Stimulated activated CD4-positive, alpha-beta T cell treated with anti-CD3 and anti-CD28 coated beads, Interleukin-1b, Interleukin-23, amount 100 ng/mL, for 4 hours (primary cell): ENCODE data around the gene SERPINB8.

Experiments used
- DNase-seq, 2 donors: peaks; one replicate each; pipeline ENCODE4 v3.0.0-alpha.2; 2020; ENCODE audit warnings: low read depth in 2 of 2

Gene SERPINB8

DNA sequence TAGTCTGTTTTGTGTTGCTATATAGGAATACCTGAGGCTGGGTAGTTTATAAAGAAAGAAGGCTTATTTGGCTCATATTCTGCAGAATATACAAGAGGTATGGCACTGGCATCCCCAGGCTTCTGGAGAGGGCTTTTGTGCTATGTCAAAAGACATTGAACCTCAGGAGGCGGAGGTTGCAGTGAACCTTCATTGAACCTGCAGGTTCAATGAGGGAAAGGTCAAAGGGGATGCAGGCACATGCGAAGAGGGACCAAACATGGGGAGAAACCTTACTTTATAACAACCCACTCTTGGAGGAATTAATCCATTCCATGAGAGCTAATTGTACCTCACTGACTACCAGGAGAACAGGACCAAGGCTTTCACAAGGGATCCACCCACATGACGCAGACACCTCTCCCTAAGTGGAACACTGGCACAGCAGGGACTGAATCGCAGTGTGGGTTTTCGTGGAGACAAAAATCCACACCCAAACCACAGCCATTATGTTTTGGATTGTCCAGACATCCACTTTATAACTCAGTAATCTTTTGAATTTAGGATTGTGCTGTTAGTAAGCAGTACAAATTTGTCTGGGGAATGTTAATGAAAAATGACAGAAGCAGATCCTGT, 4.1 kb upstream of the SERPINB8 start:
- no peak for DNase-seq

DNA sequence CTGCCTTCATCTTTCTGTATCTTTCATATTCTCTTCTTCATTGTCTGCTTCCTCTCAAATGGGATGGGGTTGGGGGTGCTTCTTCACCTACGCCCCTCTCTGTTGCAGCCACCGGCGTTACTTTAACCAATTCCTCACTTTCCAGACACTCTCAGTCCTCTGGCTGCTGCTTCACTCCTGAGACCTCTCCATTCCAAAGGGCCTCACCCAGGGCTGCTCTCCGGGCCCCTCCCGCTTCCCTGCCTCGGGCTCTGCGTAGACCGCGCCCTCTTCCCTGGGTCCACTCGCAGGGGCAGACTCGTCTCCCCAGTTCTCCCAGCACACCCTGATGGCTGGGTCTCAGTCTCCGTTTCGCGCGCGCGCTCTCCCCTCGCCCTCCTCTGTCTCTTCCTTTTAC, 926 bp downstream of the SERPINB8 start:
- DNase-seq: no peak

DNA sequence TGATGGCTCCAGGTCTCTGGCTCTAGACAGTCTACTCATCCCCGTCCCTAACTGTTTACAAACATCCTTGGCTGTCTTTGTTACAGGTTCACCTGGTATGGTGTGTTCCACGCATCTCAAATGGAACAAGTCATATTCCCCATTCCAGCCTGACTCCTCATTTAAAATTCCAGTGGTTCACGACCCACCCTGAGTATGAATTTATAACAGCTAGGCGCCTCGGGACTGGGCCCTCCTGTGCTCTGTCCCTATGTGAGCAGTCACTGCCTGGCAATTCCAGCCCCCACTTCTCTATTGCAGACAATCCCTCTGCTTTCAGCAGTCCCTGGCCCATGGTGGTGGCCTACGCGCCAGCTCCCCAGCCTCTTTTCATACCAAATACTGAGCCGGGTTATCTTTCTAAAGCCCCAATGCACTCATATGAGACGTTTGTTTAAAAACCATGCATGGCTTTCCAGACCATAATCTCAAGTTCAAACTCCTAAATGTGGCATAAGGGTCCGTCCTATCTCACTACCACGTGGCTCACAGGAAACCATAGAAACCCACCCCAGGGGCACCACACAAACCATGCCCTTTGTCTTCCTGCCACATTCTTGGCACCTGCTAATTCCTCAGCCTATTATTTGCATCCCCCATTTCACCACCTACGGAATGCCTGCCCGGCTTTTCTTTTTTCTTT, 1.6 kb downstream of the SERPINB8 start:
- no peak for DNase-seq

DNA sequence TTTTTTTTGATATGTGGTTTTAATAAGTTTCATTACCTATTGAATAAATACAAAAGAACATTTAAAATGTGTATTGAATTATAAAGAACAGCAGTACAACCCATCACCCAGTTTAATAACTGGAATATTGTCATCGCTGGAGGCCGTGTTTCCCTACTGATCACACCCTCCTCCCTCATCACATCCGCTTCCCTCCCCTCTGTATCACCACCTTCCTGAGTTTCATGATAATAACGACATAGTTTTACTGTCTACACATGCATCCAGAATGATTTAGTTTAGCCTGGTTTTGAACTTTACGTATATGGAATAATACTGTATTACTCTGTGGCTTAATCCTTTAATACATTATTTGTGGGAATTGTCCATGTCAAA, 2.1 kb downstream of the SERPINB8 start:
- DNase-seq: no peak

DNA sequence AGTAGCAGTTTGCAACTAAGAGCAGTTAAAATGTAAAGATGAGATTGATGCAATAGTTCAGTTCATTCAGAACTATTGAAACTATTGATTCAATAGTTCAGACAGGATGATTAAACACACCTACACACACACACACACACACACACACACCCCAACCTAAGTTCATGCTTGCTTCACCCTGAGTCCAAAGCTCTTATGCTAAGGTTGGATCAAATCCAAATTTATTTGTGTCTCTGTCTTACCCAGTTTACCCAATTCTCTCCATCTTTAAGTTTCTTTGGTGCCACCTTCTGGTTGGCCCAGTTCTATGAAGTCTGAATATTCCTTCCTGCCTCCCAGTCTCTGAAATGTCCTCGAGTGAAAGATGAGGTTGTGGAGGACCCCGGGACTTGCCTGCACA, 5.1 kb downstream of the SERPINB8 start:
- DNase-seq: no peak

DNA sequence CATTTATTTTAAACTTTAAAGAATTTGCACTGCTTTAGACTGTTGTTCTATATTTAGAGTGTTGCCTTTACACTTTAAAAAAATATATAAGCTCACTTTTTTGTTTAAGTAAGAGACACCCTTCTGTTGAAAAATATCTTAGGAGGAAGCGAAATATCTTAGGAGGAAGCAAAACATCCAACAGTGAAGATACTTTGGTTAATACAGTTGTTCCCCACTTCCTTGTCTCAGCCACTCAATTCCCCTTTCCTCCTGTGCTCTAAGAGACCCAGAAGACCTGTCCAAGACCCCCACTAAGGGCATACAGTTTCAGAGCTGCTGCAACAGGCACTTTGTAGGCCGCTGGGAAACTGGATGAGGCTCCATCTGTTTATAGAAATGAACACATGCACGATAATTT, 5.7 kb downstream of the SERPINB8 start:
- no peak for DNase-seq

DNA sequence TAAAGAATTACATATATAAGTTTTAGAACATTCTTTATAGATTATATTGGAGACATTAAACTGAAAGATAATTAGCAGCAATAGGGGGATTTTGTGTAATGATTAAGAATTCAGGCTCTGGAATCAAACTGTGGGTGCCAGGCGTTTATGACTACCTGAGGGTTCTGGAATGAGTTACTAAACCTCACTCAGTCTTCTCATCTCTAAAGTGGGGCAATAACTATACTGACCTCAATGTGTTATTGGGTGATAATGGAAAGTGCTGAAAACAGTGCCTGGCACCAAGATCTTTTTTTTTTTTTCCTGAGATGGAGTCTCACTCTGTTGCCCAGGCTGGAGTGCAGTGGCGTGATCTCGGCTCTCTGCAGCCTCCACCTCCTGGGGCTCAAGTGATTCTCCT, 7.2 kb downstream of the SERPINB8 start:
- DNase-seq: no peak

DNA sequence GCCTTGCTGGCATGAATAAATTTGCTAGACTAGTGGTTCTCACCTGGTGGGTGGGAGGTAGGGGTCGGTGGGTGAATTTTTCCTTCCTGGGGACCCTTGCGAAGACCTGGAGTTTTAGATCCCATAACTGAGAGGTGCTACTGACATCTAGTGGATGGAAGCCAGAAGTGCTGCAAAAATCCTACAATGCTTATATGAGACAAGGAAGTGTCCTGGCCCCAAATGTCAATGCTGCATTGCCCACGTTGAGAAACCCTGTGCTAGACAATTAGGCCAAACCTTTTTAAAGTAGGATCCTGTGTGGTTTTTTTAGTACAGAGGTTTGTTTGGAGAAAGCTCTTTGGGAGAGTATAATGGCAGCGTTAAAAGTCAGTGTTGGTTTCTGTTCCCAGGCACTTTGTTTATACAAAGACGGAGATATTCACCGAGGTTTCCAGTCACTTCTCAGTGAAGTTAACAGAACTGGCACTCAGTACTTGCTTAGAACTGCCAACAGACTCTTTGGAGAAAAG, 9.6 kb downstream of the SERPINB8 start:
- peak in 1 of 2 donors; percentile 25 for DNase-seq

DNA sequence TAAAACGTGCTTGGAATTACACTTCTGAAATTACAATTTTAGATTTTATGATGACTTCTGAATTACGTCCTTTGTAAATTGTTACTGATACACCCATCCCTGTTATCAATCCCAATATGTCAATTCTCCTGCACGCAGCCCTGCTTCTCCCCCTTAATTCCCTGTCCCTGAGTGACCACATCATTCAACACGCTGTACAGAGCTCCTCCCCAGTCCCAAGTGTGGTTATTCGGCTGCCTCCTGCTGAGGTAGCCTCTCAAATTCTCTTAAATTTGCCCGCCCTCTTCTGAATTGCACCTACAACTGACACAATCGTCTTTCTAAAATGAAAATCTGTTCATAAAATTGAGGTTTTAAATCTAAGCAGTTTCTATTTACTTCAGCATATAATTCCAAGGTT, 10.1 kb downstream of the SERPINB8 start:
- no peak for DNase-seq

DNA sequence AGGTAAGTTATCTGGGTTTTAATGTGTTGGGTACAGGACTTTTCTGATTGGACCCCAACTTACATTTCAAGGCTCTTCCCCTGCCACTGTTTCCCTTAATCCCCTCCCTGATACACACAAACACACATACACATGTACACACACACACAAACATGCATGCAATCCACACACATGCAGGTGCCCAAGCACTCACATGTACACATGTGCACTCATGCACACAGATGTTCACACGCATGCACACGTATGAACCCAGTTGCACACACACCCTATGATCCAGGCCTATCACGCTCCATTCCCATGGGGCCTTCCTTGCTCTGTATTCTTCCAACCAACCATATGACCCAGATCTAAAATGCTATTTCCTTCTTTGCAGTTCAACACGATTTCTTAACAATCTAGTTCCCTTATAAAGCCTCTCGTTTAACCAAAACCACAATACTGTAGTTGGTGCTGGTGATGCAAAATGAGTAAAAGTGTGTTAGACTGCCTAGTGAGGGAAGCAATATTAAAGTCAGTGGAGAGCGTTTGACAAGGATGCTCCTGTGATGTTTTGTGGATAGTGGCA, 11.1 kb downstream of the SERPINB8 start:
- no peak for DNase-seq

DNA sequence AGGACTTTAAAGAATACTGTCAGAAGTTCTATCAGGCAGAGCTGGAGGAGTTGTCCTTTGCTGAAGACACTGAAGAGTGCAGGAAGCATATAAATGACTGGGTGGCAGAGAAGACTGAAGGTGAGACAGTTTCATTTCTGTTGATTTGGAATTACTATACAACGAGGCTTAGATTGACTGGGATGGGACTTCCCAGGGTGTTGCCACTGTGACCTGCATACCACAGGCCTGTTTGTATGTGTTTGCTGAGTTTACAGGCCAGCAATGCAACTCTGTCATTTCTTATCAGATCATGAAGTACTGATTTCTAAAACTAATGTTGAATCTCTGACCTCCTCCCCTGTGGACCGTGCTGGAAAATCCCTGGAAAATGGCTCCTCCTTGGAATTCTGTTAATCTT, 11.8 kb downstream of the SERPINB8 start:
- no peak for DNase-seq

DNA sequence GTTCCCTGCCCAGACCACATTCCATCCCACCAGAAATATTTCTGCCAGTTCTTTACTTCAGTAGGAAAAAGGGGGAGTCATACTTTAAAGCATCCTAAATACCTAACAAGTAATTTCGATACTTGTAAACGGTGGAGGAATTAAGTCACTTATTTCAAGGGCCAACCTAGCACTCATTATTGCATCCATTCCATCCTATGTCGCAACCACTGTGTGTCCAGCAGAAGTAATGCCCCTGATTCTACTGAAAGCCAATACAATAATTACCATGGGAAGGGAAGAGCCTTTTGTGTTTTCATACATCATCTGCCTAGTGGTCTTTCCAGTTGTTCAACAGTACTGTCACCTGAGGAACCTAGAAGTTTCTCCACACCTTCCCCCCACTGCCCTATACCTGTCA, 12.5 kb downstream of the SERPINB8 start:
- DNase-seq: no peak

DNA sequence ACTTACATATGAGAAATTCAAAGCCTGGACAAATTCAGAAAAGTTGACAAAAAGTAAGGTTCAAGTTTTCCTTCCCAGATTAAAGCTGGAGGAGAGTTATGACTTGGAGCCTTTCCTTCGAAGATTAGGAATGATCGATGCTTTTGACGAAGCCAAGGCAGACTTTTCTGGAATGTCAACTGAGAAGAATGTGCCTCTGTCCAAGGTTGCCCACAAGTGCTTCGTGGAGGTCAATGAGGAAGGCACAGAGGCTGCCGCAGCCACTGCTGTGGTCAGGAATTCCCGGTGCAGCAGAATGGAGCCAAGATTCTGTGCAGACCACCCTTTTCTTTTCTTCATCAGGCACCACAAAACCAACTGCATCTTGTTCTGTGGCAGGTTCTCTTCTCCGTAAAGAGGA, 17.0 kb downstream of the SERPINB8 start:
- no peak for DNase-seq

DNA sequence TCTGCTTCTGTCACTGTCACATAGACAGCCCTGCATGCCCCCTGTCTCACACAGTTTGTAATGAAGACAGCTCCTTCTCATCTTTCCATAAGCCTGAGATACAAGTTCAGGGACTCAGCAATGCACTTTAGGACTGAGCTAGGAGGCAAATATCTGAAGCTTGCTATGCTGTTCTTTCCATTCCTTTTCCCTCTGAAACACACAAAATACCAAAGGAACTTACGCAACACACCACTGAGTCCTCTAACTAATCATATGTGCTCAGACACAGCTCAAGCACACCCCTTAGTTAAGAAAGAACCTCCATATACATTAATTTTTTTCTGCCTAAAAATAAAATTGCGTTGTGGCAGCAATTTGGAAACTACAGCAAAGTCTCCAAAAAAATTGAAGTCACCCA, 17.9 kb downstream of the SERPINB8 start:
- DNase-seq: no peak

DNA sequence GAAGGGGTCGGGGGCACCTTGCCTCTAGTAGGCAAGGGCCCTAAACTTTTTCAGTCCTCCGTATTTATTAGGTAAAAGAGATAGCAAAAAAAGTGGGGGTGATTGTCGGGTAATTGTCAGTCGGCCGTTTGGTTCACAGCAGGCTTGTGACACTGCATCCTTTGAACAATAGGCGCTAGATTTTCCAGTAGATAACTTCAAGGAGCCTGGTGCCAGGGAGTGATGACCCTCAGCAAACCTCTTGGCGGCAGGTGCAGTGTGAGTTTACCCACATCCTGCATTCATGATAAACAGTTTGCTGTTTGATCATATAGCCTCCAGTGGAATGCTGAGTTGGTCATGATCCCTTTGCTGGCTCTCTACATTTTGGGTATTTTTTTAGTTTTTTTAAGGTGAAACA, 22.9 kb downstream of the SERPINB8 start:
- DNase-seq: no peak

DNA sequence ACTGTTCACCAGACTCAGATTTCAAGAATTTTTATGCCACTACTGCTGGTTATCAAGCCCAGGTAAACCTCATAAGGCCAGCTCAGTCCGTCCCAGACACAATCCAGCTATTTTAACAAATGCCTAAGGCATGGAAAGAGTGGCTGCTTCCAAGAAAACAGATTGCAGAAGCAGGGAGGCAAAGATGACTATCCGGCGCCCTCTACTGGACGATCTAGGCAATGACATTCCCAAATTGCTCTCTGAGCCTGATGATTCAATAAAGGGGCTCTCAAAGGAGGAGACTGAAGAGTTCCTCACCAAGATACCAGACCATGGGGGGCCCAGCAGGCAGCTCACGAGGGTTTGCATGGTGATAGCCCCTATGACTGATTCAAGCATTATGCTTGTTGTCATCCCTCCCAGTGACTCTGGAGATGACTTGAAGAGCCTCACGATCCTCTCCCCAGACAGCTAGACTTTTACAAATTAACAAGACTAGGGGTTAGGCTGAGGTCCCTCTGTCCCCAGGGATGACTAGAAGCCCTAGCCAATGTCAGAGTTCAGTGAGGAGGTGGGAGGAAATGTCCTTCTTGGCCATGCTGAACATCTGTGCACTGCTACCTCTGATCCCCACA, 25.0 kb downstream of the SERPINB8 start:
- peak; percentile 14 to 19 for DNase-seq

DNA sequence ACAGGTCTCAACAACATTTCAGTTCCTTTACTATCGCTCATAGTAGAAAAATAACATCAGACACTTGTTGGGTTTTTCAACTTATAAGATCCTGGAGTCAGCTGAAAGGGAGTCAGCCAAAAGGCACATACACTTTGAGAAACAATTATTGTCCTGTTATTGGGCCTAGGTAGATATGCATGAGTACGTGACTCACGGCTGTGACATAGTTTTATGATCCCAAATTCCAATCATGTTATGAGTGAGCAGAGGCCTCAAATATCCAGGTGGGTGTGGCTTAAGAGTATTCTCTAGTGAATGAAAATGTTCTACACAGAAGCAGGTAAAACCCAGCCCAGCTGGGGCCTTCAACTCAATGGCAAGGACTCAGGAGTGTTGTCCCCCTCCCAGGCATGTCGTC, 27.2 kb downstream of the SERPINB8 start:
- no peak for DNase-seq

DNA sequence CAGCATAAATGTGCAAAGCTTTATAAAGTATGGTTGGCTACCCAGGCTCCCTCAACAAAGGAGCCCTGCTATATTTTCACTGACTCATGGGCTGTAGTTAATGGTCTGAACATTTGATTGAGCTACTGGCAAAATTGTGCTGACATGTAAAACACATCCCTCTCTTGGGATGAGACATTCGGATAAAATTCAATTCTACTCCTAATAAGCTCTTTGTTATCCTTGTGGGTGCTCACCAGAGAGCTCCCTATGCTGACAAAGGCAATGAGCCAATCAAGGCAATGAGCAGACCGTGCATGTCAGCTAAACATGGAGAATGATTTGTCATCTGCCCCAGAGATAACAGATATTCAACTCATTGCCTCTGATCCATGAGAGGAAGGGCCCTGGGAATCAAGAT, 27.7 kb downstream of the SERPINB8 start:
- no peak for DNase-seq

DNA sequence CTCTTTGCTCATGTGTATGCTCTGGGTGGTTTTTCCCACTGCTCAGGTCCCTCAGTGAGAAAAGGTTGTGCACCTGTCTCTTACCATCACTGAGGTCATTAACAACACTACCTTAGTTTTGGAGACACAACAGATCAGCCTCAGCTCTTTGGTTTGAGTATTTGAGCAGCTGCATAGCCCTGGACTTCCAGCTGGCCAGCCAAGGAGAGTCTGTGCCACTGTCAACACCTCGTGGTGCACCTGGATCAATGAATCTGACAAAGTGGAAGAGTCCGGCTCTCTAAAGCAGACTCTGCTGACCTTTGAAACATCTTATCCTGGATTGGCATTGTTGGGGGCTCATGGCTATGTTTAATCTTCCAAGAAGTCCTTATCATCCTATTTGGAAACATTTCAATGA, 30.0 kb downstream of the SERPINB8 start:
- no peak for DNase-seq

DNA sequence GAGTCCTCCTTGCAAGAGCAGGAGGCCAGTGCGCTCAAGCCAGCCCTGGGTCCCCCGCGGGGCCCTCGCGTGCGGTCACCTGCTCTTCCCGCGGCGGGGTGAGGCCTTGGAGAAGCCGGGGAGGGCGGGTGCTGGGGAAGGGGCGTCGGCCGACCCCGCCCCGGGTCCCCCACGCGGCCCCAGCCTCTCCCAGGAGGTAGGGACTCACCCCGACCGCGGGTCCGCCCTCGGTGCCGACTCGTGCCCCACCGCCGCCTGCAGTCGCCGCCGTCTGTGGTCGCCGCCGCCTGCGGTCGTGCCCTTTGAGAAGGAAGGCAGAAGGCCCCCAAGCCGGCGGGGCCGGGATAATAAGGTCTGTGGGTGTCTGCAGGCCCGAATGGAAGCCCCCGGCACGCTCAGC, 32.7 kb downstream of the SERPINB8 start:
- DNase-seq: no peak

DNA sequence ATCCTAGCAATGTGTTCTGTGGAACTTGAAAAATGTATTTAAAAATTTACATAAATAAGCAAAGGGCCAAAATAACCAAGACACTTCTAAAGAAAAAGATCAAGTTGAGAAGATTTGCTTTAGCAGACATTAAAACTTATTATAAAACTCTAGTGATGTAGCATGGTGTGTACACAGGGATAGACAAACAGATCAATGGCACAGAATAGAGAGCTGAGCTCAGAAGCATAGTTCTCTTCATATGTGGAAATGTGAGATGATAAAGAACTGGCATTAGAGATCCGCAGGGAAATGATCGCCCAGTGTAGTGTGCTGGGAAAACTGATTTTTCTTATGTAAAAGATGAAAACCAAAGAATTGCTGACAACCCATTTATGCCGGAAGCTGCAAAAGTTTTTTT, 39.4 kb downstream of the SERPINB8 start:
- DNase-seq: no peak

DNA sequence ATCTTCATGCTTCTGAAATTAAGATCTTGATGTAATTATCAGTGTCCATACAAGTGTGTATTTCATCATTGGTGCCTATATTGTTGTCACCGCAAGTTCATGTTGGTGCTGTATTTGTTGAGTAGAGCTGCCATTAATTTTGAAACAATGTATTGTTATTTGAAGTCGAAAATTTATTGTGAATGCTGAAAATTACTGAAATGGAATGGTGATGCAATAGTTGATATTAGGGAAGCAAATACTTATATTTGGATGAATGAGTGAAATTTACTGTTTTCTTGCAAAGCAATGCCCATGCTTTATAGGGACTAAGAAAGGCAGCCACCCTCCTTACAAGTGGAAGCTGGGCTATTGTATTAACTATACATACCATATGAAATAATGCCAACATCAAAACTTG, 41.6 kb downstream of the SERPINB8 start:
- no peak for DNase-seq

DNA sequence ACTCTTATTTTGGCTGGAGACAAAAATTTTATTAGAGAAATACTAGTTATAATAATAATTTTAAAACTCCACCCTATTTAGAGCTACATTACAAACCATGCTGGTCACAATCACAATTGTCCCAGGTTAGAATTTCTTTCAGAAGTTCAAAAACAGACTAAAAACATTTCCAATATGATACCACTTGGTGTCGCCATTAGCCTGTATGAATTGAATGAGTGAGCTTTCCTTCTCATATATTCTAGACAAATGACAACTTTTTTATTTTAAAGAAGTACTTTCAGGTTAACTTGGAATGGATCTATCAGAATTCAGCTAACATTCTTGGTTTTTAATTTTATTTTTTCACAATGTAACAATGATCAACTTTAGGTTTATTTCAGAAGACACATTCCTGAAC, 48.0 kb downstream of the SERPINB8 start:
- DNase-seq: no peak
